ENCODE data around the gene EIF2S1.
A peak's percentile ranks its signal among the peaks of the same experiment; 100 is the strongest.
"Not testable (repeated sequence)": the region's sequence is repeated elsewhere in the genome, so short reads cannot be mapped to it uniquely, and the experiment has no call there.

EIF2S1 gene

DNA sequence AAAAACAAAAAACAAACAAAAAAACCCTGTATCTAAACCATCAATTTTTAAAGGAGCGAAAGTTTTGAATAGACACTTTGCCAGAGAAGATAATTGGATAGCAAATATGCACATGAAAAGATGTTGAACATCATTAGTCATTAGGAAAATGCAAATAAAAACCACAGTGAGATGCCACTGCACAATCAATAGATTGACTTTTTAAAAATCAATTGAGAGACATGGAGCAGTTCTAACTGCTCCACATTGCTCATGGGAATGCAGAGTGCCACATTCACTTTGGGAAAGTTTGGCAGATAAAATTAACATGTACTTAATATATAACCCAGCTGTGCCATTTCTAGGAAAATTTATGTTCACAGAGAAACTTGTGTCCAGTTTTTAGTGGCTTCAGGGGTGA is 12.7 kb downstream of the EIF2S1 start:
- no peak for DNase-seq

DNA sequence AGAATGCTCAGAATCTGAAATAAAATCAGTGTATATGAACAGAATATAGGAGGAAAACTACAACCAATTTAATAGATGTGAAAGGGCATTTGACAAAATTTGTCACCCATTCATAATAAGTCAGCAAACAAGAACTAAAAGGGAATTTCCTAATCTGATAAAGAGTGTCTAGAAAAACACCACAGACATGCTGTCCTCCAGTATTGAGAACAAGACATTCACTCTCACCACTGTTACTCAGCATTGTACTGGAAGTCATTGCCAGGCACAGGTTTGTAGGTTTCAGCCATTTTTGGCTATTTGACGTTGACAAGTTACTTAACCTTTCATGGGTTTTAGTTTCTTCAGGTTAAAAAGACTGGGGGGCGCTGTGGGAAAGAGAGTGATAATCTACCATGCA is 13.2 kb downstream of the EIF2S1 start:
- no peak for DNase-seq

DNA sequence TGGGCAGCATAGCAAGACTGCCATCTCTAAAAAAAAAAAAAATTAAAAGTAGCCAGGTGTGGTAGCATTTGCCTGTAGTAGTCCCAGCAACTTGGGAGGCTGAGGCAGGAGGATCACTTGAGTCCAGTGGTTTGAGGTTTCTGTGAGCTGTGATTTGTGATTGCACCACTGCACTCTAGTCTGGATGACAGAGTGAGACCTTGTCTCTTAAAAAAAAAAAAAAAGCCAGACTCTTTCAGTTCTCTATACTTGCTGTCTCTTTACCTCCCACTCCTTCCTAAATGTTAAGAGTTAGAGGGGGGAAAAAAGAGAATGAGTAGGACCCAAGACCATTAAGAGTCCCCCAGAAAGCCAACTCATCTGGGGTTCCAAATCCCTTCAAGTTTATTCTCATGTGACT is 17.8 kb downstream of the EIF2S1 start:
- DNase-seq: no peak

DNA sequence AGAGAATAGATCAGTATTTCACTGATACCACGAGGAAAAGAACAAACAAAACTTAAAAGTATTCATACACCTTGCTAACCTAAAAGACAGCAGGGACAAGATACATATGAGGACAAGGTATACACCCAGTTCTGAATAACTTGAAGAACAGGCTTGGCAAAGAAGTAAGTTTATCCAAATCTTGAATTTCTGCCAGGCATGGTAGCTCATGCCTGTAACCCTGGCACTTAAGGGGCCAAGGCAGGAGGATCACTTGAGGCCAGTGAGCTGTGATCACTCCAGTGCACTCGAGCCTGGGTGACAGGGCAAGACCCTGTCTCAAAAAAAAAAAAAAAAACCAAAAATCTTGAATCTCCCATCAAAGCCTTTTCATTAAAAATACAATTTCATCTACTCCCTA is 25.0 kb downstream of the EIF2S1 start:
- no peak for DNase-seq

DNA sequence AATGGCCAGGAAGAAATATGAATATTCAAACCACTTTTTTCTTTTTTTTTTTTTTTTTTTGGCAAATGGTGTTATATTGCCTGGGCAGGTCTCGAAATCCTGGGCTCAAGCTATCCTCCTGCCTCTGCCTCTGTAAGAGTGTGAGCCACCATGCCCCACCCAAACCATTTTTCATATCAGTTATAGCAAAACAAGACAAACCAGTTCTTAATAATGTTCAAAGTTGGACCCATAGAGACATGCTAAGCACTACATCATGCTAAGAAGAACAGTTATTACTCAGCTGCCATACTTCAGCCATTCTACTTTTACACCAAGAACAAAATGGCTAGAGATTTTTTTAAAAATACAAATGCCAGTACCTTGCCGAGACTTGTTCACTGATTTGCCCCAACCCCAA is 25.5 kb downstream of the EIF2S1 start:
- no peak for DNase-seq

DNA sequence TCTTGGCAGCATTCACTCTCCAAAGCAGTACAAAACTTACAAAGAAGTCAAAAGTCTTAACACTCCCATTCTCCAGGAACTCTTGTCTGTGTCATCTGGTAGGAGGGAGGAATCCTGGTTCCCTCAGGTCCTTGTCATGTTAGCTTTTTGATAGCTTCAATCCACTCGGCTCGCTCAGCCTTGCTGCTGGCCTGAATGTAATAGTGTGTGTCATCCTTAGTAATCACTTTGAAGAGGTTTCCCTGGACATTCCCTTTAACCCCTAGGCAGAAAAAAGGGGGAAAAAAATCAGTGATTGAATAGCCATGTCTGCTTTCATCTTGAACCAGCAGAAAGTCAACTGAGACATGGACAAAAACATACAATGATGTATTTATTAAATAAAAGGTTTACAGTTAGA is 27.1 kb downstream of the EIF2S1 start:
- no peak for DNase-seq

DNA sequence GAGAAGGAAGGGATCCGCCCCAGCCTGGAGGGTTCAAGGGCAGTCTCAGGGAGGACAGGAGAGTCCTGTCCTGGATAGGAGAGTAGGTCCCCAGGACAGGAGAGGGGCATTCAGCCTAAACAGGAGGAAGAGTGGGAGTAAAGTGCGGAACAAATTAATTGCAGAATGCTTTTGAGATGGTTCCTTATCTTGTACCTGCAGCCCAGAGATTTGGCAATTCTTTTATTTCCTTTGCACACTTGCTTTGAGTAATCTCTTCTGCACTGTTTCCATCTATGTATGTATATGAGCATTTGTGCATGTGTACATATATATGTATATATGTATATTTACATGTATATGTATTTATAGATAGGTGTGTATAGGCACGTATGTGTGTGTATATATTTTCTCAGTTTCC is 29.1 kb downstream of the EIF2S1 start:
- DNase-seq: no peak

DNA sequence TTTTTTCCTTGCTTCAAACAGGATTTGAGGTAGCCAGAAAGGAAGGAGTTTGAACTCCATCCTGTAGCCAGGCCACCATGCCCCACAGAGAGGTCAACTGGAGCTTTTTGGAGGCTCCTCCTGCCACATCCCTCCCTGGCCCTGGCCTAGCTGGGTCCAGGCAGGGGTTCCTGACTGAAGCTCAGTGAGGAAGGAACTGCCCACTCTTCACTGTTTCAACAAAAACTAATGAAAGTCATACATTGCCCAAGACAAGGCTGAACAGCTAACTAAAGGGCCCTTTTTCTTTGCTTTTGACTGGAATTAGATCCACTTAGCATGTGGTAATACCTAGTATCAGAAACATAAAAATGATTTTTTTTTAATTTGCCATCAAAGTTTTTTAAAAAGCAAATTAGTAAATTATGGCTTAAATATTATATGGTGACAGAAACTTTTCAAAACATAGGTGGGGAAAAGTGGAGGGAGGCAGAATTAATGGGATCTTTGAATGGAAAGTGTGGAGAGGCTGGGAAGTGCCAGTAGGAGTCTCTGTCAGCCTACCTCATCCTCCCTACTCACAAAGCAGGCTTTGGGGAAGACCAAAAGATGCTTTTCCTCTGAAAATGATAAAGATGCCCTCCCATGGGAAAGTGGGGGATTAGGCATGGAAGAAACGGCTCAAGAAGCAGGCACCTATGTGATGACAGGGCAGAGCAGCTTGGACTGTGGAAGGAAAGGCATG is 29.8 kb downstream of the EIF2S1 start:
- no peak for DNase-seq

DNA sequence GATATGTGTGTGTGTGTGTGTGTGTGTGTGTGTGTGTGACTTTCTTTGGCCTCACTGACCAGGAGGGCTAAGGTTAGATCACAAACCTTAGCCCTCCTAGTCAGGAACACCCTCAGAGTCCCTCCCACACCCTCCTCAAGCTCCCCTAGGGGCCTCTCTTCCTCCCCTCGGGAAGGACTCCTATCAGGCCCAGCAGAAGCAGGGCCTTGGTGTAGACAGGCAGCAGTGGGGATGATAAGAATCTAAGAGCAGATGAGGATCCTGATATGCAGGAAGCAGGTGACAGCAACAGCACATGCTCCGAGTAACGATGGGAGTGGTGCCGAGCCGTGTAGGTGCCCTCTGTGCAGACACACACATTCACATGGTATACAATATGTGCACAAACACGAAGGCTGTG is 31.1 kb downstream of the EIF2S1 start:
- DNase-seq: no peak

DNA sequence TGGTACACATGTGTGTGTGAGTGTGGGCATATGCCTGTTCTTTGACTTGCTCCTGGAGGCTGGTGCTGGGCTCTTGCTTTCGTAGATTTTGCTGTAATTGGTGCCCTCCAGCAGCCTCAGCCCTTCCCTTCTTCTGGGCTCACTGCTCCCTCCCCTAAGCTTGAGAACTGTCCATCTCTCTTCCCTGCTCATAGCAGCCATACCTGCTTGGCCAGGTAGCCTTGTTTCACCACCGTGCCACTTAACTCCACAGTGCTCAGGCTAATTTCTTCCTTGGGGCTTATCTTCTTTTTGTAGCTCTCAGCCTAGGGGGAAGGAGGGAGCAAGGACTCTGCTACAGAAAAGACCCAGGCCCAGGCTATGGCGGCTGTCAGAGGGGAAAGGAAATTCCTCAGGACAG is 32.0 kb downstream of the EIF2S1 start:
- no peak for DNase-seq

DNA sequence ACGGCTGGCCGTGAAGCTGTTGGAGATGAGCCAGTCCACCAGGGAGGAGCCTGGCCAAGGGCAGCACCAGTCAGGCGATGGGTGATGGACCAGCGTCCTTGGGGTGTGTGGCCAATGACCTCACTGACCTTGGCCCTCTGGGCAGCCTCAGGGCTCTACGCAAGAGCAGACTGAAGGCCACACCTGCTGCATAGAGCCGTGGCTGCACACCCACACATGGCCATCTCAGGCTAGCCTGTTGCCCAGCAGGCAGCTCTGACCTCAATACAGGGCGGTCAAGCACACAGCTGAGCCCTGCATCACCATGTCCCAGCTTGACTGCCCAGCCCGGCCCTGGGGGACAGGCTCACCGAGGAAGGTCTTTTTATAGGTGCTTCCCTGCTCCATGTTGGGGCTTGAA is 32.7 kb downstream of the EIF2S1 start:
- no peak for DNase-seq

DNA sequence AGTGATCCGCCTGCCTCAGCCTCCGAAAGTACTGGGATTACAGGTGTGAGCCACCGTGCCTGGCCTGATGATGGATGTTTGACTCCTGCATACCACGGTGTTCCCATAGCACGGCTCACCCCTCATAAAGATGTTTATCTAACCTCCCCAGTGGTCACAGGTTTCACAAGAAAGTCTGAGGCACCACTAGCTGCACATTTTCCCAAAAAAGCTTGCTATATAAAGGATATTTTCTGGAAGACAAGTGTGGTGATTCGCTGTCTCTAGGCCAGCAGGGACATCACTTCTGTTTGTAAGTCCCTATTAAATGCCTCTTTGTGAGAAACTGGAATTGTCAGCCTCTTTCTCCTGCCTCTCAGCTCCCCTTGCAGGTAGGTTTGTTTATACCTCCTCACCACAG is 33.6 kb downstream of the EIF2S1 start:
- no peak for DNase-seq

DNA sequence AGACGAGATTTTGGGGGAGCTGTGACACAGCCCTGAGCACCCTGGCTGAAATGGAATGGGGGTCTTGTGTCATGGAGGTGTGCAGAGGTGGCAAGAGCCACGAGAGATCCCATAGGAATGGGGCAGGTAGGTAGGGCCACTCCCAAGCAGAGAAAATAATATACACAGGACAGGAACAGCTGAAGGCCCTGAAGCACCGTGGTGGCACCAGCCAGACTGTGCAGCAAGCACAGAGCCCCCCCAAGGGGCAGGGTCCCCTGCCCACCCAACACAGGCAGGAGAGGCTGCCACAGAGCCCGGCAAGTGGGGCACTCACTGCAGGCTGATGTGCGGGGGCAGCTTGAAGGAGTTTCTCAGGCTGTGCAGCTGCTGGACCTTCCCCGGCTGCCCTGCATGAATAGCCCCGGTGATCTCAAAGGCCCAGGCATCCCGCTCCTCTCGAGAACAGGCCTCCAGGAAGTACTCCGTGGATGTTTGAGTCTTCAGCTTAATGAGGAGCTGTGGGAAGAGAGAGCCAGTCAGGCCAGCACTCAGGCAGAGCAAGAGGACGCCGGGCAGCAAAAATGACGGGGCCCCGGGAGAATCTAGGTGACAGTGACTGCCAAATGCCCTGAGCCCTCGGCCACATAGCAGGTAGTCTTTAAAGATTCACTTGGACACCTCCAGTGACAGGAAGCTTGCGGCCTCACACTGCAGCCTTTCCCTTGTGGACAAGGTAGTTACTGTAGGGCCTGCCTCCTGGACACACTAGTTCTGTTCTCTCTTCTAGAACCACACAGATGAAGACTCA is 35.2 kb downstream of the EIF2S1 start:
- DNase-seq: no peak

DNA sequence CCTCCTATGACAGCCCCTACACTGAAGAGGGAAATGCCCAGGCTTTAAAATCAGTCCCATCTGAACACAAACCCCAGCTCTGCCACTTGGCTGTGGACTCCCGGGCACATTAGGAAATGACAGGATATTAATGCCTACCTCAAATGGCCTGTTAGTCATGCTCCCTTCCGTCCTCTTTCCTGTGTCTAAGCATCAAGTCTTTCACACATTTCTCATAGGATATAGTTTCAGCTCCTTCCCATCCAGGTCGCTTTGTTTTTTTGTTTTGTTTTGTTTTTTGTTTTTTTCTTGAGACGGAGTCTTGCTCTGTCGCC is 35.7 kb downstream of the EIF2S1 start:
- DNase-seq: no peak

DNA sequence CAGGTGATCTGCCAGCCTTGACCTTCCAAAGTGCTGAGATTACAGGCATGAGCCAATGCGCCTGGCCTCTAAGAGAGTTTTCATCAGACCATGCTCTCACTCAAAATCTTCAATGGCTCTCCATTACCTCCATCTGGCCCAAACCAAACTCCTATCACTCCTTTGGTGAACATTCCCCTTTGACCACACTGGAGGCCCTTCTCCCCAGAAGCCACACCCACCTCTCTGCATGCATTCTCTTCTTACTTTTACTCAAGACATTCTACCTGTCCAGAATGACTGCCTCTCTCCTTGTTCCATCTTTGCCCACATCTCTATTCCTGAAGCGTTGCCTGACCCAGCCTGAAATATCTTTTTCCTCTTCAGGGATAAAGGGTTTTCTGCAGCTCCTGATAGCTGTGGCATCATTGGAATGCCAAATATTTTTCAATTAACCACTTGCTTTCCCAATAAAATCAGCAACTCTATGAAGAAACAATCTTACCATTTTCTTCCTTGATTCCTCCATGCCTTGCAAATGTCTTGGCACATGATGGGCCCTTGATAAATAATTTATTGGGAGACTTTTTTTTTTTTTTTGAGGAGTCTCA is 36.3 kb downstream of the EIF2S1 start:
- no peak for DNase-seq

DNA sequence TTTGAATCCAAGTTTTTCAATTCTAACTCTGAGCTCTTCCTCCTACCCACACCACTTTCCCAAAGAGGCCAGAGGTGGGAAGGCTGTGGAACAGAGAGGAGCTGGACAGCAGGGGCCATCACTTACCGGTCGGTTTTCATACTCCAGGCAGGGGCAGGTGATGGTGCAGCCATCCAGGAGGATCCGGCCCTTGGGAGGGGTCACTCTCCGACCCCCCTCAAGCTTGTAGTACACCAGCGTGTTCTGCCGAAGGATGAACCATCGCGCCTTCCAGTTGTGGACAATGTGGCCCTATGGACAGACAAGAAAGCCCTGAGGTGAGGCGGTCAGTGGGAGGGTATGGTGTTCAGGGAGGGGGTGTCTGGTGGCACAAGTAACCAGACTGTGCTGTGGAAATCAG is 37.4 kb downstream of the EIF2S1 start:
- DNase-seq: no peak

DNA sequence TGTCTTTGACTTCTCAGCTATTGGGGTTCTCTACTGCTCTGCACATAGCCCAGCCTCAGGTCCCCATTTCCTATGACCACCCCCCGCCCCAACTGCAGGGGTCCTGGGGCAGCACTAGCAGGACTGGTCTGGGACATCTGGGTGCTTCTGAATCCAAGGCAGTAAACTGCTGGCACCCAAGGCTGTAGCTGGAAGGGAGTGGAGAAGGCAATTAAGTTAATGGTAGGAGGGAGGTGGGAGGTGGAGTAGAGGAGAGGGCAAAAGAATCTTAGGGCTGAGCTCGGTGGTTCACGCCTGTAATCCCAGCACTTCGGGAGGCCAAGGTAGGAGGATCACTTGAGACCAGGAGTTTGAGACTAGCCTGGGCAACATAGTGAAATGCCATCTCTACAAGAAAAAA is 40.3 kb downstream of the EIF2S1 start:
- no peak for DNase-seq

DNA sequence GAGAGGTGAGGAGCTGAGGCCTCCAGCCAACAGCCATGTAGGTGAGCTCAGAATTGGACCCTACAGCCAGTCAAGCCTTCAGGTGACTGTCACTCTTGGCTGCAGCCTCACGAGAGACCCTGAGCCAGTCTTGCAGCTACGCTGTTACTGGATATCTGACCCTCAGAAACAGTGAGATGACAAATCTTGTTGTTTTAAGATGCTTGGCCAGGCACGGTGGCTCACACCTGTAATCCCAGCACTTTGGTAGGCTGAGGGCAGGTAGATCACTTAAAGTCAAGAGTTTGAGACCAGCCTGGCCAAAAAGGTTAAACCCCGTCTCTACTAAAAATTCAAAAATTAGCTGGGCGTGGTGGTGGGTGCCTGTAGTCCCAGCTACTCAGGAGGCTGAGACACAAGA is 45.6 kb downstream of the EIF2S1 start:
- no peak for DNase-seq

DNA sequence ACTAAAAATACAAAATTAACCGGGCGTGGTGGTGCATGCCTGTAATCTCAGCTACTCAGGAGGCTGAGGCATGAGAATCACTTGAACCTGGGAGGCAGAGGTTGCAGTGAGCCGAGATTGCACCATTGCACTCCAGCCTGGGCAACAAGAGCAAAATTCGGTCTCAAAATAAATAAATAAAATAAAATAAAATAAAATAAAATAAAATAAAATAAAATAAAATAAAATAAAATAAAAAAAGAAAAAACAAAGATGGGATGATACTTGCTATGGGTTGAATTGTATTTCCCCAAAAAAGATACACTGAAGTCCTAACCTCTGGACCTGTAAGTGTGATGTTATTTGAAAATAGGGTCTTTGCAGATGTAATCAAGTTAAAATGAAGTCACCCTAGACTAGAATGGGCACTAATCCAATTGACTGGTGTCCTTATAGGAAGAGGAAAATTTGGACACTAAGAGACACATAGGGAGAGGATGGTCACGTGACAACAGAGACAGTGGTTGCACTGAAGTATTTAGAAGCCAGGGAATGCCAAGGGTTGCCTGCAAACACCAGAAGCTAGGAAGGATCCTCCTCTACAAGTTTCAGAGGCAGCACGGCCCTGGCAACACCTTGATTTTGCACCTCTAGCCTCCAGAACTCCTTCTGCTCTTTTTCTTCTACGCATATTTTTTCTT is 48.1 kb downstream of the EIF2S1 start:
- DNase-seq: not testable (repeated sequence)

DNA sequence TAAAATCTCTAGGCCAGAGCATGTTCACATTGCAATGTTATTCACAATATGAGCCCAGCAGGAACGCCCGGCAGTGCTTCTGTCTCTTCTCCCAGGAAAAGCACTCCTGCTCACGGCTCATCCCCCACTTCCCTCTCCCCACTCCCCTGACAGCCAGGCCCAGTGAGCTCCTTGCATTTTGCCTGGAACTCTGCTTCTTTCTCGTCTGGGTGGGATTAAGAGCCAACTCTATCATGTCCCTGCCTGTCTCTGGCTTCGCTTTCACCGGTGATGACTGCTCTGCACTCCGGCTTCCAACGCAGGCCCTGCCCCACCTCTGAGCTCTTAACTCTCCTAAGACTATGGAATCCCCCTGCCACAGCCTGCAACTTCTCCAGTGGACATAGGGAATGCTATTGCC is 49.3 kb downstream of the EIF2S1 start:
- no peak for DNase-seq

DNA sequence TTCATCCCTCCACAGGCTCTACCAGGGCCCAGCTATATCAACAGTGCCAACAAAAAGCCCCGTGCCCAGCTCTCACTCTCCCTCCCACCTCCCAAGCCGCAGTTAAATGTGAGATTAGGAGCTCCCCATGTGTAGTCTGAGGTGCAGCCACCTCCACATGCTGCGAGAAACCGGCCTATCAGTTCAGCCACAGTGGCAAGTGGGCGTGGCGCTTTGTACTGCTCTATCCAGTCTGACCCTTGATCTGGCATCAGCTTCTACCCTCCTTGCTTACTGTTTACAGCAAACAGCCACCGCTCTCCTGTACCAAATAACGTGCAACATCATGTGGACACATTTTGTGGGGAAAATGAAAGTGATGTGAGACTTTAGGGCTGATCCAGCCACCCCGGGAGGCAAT is 50.2 kb downstream of the EIF2S1 start:
- DNase-seq: no peak

DNA sequence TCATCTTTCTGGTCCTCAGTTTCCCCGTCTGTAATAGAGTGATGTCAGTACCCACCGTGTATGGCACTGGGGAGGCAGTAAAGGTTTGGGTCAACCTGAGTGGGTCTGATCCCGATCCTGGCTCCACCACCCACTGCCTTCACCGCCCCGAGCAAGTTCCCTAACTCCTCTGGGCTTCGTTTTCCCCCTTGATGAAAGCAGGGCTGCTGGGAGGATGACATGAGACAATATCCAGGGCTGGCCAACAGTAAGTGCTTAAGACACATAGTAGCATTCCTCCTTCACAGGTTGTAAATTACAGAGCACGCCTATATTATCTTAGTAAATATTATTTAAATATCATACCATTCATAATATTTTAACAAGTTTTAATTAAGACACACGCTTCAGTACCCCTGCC is 51.2 kb downstream of the EIF2S1 start:
- no peak for DNase-seq

DNA sequence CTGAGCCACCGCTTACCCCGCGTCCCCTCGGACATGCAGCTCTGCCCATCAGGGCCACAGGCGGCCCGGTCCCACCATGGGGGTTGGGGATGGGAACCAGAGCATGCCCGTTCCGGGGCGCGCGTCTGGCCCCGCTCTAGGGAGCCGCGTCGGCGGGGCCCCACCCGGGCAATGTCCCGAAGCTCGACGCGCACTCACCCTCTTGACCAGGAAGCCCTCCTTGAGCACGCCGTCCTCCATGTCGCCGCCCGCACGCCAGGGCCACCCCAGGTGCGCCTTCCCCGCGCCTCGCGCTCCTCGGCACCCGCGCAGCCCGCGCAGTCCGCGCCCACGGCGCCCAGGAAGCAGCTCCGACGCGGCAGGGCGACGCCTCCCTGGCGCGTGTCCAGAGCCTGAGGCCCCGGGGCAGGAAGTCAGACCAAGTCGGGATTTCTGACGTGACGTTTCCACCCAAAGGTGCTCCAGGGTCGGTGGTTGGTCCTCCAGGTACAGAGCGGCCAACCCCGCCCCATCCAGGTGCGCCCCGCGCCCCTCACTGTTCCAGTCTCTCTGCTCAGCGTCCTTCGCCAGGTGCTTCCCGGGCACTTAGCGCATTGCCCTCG is 51.8 kb downstream of the EIF2S1 start, which contains the start of gene PLEK2:
PLEK2 (minus strand) TSS at position 346 of the 602 bp plus-strand sequence; CDS start at position 240, 106 bp downstream.
- DNase-seq: peak; percentile 73
